HG03354 (cell line): ENCODE results near the gene SMAD6.

Source experiments
- ATAC-seq: cut with Tn5 transposase; IDR thresholded peaks from one replicate; pipeline ENCODE4 v1.9.1; 2021; ENCODE audit warnings: mild to moderate bottlenecking; ENCODE audit not compliant: unreplicated experiment, poor library complexity, severe bottlenecking

SMAD6 gene

DNA sequence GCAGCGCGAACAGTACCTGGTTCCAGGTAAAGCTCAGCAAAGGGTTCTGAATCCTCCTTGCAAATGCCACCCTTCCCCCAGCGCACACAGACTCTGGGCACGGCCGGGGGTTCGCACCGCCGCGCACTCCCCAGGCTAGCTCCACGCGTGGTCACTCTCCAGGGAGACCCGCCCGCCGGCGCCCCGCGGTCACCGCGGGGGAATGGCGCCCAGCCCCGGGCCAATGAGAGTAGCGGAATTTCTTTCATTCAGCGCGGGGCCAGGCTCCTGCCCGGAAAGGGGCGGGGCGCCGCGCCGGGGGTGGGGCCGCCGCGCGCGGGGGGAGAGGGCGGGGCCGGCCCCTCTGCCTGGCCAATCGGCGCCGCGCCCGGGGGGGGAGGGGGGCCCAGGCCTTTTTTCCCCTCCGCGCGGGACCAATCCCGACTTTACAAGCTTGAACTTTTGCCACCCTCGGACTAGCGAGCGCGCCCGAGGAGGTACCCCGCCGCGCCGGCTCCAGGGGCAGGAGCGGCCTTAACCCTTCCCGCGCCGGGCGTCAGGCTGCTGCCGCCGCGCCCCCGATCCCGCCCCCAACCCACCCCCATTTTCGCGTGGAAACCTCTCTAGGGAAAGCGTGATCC is 1.1 kb upstream of the SMAD6 start:
- ATAC-seq, result peak; percentile 67

DNA sequence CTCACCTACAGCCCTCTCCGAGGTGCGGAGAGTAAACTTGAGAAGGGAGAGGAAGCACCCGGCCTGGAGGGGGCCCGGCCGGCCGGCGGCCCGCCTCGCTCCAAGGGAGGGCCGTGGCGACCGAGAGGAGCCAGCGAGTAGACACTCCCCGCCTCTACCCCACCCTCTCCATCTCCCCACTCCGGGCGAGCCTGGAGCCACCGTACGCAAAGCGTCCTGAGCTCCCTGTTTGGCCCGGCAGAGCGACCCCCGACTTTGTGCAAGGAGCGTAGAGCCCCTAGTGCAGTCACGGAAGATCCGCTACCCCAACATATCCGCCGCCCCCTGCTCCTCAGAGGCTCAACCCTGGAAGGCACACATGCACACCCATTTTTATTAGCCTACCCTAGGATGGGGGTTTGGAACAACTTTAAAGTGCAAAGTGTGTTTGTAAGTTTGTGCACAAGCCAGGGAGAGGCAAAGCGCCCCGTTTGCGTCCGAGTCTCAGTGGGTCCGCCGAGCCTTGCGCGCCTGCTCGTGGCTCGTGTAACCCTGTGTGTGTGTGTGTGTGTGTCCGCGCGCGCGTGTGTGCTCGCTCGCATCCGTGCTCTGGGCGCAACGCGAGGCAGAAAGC is 508 bp upstream of the SMAD6 start:
- peak; percentile 54 for ATAC-seq

DNA sequence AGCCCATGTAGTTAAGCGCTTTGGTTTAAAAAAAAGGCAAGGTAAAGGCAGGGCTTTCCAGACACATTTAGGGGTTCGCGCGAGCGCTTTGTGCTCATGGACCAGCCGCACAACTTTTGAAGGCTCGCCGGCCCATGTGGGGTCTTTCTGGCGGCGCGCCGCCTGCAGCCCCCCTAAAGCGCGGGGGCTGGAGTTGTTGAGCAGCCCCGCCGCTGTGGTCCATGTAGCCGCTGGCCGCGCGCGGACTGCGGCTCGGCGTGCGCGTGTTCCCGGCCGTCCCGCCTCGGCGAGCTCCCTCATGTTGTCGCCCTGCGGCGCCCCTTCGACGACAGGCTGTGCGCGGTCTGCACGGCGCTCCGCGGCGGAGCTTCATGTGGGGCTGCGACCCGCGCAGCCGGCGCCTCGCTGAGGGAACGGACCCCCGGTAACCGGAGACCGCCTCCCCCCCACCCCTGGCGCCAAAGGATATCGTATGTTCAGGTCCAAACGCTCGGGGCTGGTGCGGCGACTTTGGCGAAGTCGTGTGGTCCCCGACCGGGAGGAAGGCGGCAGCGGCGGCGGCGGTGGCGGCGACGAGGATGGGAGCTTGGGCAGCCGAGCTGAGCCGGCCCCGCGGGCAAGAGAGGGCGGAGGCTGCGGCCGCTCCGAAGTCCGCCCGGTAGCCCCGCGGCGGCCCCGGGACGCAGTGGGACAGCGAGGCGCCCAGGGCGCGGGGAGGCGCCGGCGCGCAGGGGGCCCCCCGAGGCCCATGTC is 927 bp downstream of the SMAD6 start:
- no peak for ATAC-seq

DNA sequence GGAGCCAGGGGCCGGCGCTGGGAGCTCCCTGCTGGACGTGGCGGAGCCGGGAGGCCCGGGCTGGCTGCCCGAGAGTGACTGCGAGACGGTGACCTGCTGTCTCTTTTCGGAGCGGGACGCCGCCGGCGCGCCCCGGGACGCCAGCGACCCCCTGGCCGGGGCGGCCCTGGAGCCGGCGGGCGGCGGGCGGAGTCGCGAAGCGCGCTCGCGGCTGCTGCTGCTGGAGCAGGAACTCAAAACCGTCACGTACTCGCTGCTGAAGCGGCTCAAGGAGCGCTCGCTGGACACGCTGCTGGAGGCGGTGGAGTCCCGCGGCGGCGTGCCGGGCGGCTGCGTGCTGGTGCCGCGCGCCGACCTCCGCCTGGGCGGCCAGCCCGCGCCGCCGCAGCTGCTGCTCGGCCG is 1.5 kb downstream of the SMAD6 start:
- no peak for ATAC-seq

DNA sequence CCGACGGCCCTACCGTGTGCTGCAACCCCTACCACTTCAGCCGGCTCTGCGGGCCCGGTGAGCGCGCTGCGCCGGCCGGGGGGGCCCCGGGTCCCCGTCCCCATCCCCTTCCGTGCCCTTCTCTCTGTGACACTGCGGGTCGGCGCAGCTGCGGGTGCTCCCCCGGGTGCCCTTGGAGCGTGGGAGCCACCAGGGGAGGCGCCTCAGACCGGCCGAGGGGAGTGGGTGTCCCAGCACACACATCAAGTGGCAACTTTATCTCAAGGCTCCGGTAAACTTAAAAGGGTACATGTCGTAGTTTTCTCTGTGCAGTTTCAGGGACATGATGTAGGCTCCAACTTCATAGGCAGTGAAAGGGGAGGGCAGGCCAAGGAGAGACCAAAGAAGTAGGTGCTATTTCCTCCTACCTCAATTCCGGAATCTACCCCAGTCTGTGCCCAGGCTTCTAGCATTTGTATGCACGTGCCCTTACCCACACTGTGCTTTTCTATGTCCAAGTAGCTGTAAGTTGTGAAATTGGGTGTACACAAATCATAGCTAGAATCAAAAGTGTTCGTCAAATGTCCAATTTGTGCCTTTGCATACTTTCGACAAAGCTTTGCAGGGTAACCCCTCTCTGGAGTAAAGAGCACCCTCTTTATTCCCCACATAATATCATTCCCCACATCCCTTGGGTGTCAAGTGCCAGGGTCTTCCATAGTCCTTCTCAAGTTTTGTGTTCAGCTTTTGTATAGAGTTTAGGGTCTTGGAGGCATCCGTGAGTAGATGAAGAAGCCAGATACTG is 2.2 kb downstream of the SMAD6 start:
- ATAC-seq, result no peak

DNA sequence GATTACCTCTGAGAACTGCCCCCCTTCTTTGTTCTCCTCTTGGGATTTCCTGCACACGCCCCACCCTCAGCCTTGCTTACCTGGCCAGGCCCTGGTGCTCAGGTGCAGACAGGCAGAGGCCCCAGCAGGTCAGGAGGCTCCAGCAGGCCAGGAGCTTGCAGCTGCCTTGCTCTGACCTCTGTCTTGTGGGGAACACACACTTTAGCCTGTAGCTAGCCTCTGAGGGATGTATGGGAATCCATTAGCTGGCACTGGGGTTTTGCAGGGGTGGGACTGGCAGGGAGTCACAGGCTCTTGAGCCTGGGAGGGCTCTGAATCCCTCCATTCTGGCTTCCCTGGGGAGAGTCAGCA is 2.7 kb downstream of the SMAD6 start:
- no peak for ATAC-seq

DNA sequence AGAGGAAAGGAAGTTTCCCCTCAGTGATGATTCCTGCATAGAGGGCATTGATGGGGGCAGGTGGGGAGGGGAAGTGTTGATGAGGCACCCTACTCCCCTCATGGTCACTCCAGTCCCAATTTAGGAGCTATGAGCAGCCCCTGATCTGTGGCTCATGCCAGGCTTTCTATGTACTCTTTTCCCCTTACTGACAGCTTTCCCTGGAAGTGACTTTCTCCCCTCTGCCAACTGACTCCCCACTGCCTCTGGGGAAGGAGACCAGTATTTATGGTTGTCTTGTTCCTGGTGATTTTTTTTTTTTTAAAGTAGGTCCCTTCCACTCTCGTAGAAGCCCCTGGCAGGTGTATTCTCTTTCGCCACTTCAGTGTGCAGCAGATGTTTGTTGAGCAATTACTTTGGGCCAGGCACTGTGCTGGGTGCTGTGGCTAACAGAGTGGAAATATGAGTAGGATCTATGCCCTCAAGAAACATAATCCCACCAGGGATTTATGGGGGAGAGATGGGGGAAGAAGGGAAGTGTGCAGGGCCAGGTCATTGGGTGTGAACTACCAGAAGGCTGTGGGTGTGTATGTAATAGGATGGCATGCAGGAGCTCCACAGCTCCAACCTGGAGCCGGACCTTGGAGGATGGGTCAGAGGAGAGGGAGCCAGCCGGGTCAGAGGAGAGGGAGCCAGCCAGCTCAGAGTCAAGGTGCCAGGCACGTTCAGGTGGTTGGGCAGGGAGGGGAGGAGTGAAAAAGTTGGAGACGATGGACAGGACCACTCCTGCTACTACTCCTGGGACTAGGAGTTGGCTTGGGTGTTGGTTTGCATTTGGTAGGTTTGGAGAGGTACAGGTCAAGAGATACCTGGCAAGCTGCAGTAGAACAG is 3.5 kb downstream of the SMAD6 start:
- ATAC-seq, result no peak

DNA sequence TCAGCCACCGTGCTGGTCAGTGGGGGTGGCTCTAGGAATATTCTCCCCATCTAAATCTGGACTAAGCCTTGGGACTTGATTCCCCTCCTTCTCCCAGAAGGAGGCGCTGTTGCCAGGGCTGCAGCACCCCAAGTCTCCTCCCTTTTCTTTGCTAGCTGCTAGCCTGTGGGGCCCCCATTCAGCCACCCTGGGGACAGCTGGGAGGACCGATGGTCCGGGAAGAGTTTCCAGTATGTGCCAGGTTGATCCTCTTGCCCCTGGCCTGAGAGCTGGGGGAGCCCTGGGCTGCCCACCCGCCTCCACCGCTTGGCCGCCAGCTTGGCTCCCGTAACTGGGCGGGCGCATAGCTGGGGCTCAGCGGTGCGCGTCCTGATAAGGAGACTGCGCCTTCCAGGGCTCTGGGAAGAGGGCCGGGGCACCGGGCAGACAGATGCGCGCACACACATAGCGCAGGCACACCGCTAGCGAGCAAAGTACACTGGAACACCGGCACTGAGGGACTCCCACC is 4.2 kb downstream of the SMAD6 start:
- no peak for ATAC-seq

DNA sequence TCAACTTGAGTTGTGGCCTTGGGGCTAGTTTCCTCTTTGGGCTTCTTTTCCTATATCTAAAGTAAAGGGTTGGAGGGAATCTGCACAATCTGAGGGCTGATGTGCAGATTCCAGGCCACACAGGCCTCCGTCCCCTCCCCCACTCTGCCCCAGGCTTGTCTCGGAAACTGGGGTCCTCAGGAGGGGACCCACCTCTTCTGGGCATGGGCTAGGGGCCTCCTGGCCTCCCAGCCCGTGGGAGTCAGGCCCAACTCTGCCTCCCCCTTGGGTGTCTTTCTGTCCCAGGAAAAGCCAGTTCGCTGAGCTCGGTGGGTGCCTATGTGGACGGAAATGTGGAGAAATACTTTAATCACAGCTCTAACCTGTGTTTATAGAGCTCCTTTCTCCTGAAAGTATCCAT is 4.8 kb downstream of the SMAD6 start:
- ATAC-seq, result no peak

DNA sequence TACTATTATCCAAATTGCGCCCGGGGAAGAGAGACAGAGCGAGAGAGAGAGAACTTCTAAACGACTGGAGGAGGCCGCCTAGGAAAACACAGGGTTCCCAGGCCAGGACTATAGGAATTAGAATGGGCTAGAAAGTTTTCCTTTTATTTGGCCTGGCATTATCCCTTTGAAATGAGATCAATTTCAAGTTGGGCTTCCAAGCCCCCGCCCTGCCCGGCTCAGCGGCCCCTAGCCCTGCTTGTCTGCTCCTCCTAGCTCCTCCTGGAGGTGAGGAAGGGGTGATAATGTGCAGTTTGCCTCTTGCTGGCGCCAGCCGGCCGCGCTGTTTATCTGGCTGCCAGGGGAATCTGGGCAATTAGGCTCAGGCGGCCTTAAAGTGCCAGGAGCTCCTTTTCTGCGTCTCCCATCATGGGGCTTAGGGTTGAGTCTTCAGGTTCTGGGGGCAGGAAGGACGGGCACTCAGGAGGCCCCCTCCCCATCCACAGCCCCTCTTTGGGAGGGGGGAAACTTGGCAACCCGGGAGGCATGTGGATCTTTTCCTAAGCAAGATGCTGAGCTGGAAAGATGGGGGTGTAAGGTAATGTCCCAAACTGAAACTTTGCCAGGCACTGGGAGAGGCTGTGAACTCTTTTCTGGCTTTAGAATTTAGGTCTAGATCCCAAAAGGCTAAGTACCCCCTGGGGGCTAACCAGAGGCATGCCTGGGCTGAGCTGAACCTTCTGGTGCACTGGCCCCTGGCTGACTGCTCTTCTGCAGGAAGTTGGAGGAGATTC is 5.5 kb downstream of the SMAD6 start:
- ATAC-seq, result no peak

DNA sequence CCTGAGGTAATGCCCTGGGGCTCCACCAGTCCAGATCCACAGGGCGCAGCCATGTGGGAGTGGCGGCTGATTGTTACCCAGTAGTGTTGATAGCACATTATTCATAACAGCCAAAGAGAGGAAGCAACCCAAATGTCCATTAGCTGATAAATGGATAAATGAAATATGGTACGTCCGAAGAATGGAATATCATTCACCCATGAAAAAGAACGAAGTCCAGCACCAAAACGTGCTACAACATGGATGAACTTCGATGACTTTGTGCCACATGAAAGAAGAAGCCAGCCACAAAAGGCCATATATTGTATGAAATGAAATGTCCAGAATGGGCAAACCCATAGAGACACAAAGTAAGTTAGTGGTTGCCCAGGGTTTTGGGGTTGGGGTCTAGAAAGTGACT is 6.4 kb downstream of the SMAD6 start:
- ATAC-seq, result no peak

DNA sequence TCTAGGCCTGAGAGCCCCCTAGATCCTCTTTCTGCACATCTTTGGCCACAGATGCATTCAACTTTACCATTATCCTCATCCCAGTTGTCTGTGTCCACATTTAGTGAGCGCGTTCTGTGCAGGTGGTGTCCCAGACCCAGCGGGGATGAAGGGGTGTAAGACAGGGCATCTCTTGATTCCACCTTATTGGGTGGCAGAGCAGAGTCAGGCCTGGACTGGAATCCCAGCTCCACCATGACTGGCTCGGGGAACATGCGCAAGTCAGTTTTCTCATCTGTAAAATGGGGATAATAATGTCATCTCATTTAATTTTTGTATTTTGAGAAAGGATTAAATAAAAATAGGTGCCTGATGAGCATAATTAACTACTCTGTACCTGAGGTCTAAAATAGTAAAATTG is 7.8 kb downstream of the SMAD6 start:
- no peak for ATAC-seq

DNA sequence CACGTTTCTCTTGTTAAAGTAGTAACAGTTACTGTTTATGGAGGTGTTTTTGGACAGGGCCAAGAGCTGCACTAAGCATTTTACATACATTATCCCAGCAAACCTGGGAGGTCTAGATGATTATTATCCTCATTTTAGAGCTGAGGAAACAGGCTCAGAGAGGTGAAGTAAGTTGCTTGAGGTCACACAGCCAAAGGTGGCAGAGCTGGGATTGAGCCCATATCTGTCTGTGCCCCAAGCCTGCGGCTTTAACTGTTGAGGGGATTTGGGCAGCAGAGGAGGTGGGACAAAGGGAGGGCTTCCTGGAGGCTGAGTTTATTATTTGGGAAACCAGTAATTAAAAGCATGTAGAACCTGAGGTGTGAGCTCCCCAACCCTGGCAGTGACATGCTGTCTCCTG is 9.2 kb downstream of the SMAD6 start:
- ATAC-seq, result no peak

DNA sequence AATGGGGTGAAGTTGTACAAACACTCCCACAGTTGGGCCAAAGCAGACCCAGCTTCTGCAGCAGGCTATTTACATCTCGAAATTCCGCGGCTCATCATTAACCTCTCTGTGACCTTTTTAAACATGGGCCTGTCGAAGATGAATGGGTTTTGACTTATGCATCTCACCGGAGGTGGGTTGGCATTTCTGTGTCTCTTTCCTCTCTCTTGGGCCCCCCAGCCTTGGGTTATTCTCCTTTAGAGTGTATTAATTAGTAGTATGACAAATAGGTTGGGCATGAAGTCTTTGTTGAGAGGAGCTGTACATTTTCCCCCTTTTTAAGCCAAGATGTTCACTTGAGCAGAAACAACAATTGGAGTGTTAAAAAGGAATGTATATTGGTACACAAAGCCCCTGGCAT is 9.8 kb downstream of the SMAD6 start:
- no peak for ATAC-seq

DNA sequence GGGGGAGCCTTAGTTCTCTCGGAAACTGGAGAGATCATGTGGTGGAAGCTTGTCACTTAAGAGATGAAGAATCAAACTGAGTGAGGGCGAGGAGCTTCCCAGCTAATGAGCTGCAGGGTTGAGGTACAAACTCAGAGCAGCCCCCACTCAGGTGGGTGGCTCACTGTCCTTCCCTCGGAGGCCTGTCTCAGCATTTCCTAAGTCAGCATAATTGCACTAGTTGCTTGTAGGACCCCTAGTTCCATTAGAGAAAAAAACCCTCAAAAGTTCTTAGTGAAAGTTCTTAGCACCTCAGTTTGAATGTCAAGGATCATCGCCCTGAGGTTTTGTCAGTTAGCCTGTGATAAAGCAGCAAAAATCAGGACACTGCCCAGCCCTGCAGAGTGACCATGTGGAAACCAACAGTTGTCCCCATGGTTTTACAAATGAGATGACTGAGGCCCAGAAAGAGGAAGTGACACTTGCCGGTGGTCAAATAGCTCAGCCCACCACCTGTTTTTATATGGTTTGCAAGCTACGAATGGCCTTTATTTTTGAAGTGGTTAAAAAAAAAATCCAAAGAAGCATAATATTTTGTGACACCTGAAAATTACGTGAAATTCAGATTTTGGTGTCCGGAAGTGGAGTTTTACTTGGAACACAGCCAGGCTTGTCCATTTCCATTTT is 11.9 kb downstream of the SMAD6 start:
- ATAC-seq, result peak; percentile 85

DNA sequence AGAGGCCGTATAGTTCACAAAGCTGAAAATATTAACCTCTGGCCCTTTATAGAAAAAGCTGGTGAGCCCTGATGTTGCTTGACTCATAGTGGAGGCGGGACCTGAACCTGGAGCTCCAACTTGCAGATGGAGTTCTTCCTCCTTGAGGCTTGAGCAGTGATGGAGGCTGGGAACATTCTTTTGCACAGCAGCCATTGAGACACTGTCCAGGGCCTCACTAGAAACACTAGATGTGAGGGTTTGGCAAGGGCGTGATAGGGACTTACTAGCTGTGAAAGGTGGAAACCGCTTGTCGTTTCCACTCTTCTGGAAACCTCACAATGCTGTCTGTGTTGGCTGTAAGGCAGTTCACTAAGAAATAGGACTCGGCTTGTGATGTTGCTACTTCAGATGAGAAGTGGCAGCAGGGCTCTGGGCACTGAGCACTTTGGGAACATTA is 12.5 kb downstream of the SMAD6 start:
- peak; percentile 40 for ATAC-seq

DNA sequence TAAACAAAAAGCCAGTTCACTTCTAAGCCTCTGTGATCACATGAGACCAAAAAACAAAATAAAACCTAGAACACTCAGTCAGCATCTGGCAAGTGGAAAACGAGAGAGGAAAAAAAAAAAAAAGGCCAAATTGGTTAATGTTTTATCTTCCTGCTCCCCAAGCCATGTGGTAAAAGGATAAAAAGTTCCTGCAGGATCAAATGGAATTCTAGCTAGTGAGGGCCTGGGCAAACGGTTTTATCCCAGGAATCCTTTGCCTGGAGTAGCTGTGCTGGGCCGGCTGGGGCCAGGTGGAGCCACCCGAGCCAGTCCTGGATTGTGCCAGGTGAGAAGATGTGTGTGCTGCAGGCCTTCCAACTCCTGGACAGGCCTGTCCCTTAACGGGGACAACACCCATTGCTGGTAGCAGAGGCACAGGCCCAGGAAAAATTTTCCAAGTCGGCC is 13.2 kb downstream of the SMAD6 start:
- no peak for ATAC-seq
